ENCODE measurements around the gene SPIB.
A peak's percentile ranks its signal among the peaks of the same experiment; 100 is the strongest.

Gene SPIB

DNA sequence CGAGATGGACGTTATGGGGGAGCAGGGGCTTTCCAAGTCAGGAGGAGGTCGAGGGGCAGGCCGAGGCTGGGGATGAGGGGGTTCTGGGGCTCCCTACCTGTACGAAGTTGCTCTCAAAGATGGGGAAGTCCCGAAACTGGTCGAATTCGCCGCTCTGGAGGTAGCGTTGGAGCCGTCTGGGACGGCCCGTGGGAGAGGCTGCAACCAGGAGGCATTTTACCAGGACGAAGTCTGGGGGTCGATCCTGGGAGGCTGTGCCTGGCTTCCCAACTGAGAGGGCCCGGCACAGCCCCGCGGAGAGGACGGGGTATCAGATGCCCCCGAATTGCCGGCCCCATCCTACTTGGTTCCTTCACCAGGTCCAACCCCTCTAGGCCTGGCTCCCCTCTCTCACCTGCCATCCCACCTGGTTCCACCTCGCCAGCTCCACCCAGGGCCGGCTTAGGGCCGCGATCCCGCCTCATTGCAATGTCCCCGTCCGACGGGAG lies 57.0 kb downstream of the SPIB start:
- ATAC-seq = peak in 1 of 2 donors; percentile 14

DNA sequence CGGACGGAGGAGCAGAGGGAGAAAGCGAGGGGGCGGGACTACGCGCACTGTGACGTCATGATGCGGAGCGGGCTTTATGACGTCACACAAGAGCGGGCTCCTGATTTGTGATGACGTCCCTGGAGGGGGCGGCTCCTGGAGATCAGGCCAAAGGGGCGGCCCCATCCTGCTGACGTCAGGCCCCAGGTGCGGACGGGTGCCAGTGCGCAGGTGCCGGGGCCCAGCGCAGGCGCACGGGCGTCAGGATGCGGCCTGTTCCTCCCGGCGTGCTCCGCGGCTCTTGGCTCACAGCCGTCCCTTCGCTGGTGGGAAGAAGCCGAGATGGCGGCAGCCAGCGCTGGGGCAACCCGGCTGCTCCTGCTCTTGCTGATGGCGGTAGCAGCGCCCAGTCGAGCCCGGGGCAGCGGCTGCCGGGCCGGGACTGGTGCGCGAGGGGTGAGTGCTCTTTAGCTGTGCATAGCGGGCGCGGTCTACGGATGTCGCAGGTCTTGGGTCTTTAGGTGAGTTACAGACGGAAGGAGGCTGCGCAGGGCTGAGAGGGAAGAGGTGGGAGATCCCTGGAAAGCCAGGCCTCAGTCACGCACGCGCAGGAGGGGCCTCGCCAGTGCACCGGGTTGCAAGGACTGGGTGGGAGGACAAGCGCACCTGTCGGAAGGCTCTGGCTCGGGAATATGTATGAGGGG lies 57.6 kb downstream of the SPIB start, which contains the start of the genes EMC10 and GARIN5A:
Gene EMC10 (plus strand): TSS at position 284 of the 683 bp plus-strand sequence. CDS start 38 bp downstream, at position 322.
Gene GARIN5A (minus strand): TSS at position 625 of the 683 bp plus-strand sequence. CDS start 460 bp downstream, at position 165.
- peak; percentile 91 to 94 for ATAC-seq

DNA sequence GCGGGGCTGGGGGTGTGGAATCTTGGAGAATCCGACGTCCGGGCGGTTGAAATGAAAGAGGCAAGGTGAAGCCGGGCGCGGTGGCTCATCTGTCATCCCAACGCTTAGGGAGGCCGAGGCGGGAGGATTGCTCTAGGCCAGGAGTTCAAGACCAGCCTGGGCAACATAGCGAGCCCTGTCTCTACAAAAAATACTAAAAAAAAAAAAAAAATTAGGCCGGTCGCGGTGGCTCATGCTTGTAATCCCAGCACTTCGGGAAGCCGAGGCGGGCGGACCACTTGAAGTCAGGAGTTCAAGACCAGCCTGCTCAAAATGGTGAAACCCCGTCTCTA lies 58.1 kb downstream of the SPIB start:
- ATAC-seq = no peak

DNA sequence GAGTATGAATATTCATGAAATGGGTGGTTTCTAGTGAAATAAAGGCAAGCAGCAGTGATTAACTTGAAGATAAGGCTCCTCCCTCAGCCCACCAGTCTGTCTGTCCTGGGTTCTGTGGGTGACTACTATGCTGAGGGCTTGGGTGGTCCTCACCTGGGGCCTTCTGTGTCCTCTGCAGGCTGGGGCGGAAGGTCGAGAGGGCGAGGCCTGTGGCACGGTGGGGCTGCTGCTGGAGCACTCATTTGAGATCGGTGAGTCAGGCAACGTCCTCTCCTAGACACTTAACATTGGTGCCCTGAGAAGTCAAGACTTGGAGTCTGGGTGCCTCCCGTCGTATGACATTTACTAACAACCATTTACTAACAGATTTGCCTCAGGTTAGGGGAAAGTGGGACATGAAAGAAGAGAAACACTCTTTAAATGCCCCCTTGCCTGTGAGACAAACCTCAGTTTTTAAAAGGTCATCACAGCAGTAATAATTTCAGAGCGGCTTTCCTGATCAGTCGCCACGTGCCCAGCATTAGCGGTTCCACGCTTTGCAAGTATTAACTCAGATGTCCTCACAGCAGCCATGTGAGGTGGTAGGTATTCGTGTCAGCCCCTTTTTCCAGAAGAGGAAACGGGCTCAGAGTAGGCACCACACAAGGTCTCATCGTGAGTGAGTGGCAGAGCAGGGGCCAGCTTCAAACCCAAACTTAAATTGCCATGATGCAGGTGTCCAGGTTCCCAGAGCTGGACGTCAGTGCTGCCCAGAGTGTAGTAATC lies 59.2 kb downstream of the SPIB start:
- ATAC-seq = no peak

DNA sequence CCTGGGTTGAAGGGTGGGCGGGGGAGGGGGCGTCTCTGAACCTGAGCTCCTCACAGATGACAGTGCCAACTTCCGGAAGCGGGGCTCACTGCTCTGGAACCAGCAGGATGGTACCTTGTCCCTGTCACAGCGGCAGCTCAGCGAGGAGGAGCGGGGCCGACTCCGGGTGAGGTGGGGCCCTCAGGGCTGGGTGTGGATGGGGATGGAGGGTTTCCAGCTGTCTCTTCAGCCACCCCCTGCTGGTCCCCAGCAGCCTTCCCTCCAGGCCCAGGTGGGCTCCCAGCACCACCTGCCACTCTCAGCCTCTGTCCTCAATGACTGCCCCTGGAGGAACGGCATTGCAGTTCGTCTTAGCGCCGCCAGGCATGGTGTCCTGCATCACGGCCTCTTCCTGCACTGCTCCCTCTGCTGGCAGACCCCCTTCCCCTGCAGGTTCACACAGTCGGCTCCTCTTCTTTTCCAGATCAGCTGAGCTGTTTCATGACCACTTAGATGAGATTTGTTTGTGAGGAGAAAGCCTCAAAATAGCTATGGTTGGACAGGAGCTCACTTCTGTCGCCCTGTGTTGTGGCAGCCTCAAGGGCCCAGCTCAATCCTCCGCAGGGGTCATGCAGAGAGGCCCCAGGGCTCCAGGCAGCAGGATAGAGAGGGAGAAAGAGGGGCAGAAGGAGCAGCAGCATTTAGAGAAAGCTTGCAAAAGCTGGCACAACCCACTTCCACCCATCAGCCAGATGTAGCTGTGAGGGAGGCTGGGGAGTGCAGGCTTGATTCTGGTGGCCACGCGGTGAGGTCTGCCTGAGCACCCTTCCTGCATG lies 60.4 kb downstream of the SPIB start:
- no peak for ATAC-seq

DNA sequence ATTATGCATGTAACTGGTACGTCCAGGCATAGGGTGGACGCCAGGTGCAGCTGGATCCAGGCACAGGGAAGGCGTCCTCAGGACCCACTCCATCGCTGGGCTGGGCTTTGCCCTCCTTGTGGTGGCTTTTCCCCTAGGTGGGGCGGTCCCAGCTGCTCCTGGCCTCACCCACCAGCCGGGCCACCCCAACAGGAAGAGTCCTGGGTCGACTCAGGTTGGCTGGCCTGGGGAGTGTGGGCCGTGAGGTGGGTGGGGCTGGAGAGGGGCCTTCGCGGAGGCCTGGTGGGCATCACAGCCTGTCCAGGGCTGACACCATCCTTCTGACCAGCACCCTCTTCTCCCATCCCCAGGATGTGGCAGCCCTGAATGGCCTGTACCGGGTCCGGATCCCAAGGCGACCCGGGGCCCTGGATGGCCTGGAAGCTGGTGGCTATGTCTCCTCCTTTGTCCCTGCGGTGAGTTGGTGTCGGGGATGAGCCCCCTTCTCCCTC lies 61.1 kb downstream of the SPIB start:
- ATAC-seq = no peak

DNA sequence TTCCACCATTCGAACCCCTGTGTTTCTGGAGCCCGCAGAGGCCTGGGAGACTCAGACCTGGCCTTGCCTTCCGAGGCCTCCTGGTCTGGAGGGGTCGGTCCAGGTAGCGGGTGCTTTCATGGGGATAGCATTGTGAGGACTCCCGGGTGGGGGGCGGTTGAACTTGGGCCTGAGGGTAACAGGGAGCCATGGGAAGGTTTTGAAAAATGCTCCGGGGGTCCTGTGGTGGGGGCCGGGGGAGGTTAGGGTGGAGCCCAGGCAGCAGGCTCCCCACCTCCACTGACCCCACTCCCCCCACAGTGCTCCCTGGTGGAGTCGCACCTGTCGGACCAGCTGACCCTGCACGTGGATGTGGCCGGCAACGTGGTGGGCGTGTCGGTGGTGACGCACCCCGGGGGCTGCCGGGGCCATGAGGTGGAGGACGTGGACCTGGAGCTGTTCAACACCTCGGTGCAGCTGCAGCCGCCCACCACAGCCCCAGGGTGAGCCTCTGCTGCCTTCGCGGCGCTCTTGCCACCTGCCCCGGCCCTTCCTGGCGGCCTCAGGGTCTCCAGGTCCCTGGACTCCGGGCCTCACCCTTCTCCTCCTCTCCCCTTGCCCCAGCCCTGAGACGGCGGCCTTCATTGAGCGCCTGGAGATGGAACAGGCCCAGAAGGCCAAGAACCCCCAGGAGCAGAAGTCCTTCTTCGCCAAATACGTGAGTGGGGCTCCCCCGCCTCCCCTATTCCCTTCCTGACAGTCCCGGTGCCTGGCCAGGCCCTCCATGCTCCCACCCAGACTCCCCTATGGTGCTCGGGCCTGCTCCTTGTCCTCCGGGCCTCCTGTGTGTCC lies 61.8 kb downstream of the SPIB start:
- no peak for ATAC-seq
